Lung (tissue), 12 donors: ENCODE results near the gene KRT1. TPM values are rescaled to one million over a fixed set of nuclear protein-coding genes. Genes with fewer than 3 reads are reported as not detected.

Source experiments
- ATAC-seq: fragments of 200-7000 bp; cut with Tn5 transposase; one replicate; pipeline ENCODE4 v1.9.1; 2020; ENCODE audit warnings: moderate number of reproducible peaks; ENCODE audit not compliant: insufficient read depth, low FRiP score
- DNase-seq, 3 donors: peaks; one replicate each; pipeline ENCODE4 v3.0.0-alpha.2; 2013 to 2017
- H3K27ac ChIP-seq, 2 donors: one replicate each; pipeline ENCODE4 v1.5.1; 2013; ENCODE audit warnings: mild to moderate bottlenecking in 2 of 2, moderate library complexity in 2 of 2, control low read depth in 1 of 2, inconsistent platforms in 1 of 2, low read depth in 1 of 2, low read length in 1 of 2
- H3K27me3 ChIP-seq, 3 donors: one replicate each; pipeline ENCODE4 v1.5.1; 2013; ENCODE audit warnings: low read length in 2 of 3; ENCODE audit not compliant: control insufficient read depth in 3 of 3, insufficient read depth in 3 of 3
- H3K36me3 ChIP-seq, 4 donors: one replicate each; pipeline ENCODE4 v1.5.1; 2013; ENCODE audit warnings: low read length in 4 of 4, mild to moderate bottlenecking in 1 of 4, moderate library complexity in 1 of 4; ENCODE audit not compliant: control insufficient read depth in 4 of 4, insufficient read depth in 4 of 4
- H3K4me1 ChIP-seq, 5 donors: one replicate each; pipeline ENCODE4 v1.5.1; 2013; ENCODE audit warnings: low read length in 5 of 5, mild to moderate bottlenecking in 2 of 5, moderate library complexity in 1 of 5; ENCODE audit not compliant: control insufficient read depth in 5 of 5, insufficient read depth in 5 of 5
- H3K4me3 ChIP-seq: one replicate; pipeline ENCODE4 v1.5.1; 2013; ENCODE audit warnings: mild to moderate bottlenecking, control low read depth, moderate library complexity
- H3K9ac ChIP-seq, 2 donors: one replicate each; pipeline ENCODE4 v1.5.1; 2013; ENCODE audit warnings: low read length in 2 of 2, control low read depth in 1 of 2; ENCODE audit not compliant: insufficient read depth in 1 of 2
- H3K9me3 ChIP-seq, 4 donors: one replicate each; pipeline ENCODE4 v1.5.1; 2013; ENCODE audit warnings: low read length in 3 of 4, mild to moderate bottlenecking in 1 of 4, moderate library complexity in 1 of 4; ENCODE audit not compliant: control insufficient read depth in 4 of 4, insufficient read depth in 3 of 4
- WGBS, 2 donors: extraction: QIAGEN DNeasy Blood & Tissue Kit; methylation state at CpG; one replicate each; pipeline ENCODE4 v1.1.7; 2013; 5-methylcytosine and 5-hydroxymethylcytosine counted together
- polyA plus RNA-seq, 2 donors: library from polyadenylated mRNA; stranded (reverse); fragments of 200-250 nt; gene quantifications; one replicate each; pipeline ENCODE4 v1.2.1, GENCODE V29; 2013
- total RNA-seq, 2 donors: library from RNA; depleted of rRNA in 1 of 2; stranded (reverse); fragments of >200 nt in 1 of 2; gene quantifications; one replicate each; pipeline ENCODE4 v1.2.1, GENCODE V29; 2014 to 2021
- TF ChIP-seq, protein P1 (sequence below): IDR thresholded peaks from 2 replicates; pipeline ENCODE4 v1.5.1; 2012; ENCODE audit warnings: mild to moderate bottlenecking; ENCODE audit errors: control extremely low read depth, extremely low read depth
- donor health status: control.
- donor health status: control.
- donor health status: Bipolar disorder and iron deficiency.
- donor health status: healthy.
- donor health status: DM: yes; HTN: yes; CAD: no.

Gene KRT1
- total and polyA plus RNA-seq, 4 donors: 0.09 to 0.82 TPM; not detected in 2

DNA sequence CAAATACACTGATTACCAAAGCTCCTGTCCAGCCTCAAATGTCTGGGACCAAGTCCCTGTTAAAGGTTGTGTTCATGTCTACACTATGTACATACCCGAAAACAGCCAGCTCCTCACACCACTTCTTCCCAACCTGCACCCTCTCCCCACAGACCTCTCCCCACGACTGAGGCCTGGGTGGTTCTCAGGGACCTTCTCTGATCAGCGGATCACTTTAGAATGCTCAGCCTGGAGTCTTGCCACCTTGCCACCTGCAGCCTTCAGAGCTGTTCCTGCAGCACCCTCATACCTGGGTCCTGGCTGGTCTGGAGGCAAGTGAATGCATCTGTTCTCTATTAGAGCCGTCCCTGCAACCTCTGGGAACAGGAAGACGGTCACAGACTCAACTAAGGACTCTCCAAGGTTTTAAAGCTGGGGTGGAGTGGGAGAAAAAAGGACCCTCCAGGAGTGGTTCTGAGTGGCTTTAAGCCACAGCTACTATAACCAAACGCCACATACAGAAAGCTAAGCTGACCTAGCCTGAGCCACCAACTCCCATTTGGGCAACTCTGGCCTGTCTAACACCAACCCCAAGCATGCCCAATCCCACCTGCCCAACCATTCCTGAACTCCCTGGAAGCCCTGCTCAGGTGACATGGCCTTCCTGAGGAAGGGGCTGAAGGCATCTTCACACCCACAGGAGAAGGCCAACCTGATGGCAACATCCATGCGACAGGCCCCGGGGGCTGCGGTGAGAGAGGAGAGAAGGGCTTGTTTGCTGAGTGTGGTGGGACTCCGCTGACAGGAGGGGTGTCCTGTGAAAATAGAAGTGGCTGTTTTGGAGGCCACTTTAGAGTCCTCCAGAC is 36.8 kb downstream of the KRT1 start:
- DNase-seq (no peak), ATAC-seq (no peak)
- Histone ChIP-seq H3K4me3 (no peak overlapping the region), H3K27me3 (peaks cover 0 to 11% (median 2%) of the 10 kb centered on the region in 3 donors), H3K4me1 (no peaks in the 10 kb centered on the region), H3K27ac (no peak overlapping the region), H3K36me3 (no peaks in the 10 kb centered on the region), H3K9me3 (no peaks in the 10 kb centered on the region), H3K9ac (no peak overlapping the region)
- 79 to 92% methylated on average over 10 of the region's 10 CpGs for WGBS, 2 donors
- TF ChIP-seq, protein P1, sequence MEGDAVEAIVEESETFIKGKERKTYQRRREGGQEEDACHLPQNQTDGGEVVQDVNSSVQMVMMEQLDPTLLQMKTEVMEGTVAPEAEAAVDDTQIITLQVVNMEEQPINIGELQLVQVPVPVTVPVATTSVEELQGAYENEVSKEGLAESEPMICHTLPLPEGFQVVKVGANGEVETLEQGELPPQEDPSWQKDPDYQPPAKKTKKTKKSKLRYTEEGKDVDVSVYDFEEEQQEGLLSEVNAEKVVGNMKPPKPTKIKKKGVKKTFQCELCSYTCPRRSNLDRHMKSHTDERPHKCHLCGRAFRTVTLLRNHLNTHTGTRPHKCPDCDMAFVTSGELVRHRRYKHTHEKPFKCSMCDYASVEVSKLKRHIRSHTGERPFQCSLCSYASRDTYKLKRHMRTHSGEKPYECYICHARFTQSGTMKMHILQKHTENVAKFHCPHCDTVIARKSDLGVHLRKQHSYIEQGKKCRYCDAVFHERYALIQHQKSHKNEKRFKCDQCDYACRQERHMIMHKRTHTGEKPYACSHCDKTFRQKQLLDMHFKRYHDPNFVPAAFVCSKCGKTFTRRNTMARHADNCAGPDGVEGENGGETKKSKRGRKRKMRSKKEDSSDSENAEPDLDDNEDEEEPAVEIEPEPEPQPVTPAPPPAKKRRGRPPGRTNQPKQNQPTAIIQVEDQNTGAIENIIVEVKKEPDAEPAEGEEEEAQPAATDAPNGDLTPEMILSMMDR: no peak

DNA sequence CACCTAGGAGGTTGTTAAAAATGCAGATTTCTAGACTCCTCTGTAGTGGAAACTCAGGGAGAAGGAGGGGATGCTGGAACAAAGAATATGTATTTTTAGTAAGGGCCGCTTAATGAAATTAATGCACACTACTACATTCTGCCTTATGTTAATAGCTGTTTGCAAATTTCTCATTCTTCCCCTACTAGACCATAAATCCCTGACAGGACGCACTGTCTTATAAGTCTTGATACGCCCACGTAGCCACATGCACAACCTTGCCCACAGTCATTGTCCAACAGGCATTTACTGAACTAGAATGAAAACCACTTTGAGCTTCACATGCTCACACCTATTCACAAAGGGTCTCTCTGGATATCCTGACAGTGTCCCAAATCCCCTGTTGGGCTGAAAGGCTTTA is 38.7 kb downstream of the KRT1 start:
- Histone ChIP-seq H3K9me3 (no peaks in the 10 kb centered on the region), H3K4me1 (no peaks in the 10 kb centered on the region), H3K27ac (no peak overlapping the region), H3K4me3 (no peak overlapping the region), H3K9ac (no peak overlapping the region), H3K36me3 (no peaks in the 10 kb centered on the region), H3K27me3 (peaks cover 0 to 11% (median 2%) of the 10 kb centered on the region in 3 donors)
- TF ChIP-seq, protein P1: no peak
- ATAC-seq (no peak), DNase-seq (no peak)
- WGBS, 2 donors: 69 to 79% methylated on average over 4 of the region's 4 CpGs

DNA sequence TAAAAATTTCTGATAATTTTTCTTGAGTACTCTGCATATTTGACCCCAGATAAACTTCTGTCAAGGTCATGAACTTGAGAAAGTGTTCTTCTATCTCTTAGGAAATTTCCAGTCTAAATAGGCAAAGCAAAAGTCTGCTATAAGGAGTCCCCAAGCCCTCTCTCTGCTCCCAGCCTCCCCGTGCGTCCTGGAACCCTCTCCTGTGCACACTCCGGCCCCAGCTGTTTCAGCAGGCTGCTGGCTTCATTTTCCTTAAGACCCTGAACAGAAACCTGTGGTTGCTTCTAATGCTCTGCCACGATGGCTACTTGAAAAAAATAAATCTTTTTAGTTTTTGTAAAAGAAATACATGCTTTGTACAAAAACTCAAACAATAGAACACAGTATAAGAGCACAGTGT is 42.9 kb downstream of the KRT1 start:
- 70 to 85% methylated on average over 4 of the region's 4 CpGs for WGBS, 2 donors
- no peak overlapping the region for H3K9ac ChIP-seq
- H3K36me3 ChIP-seq: no peaks in the 10 kb centered on the region
- no peak for ATAC-seq
- H3K4me1 ChIP-seq: no peaks in the 10 kb centered on the region
- peaks cover 0 to 11% (median 5%) of the 10 kb centered on the region in 3 donors for H3K27me3 ChIP-seq
- H3K9me3 ChIP-seq: no peaks in the 10 kb centered on the region
- H3K4me3 ChIP-seq: no peak overlapping the region
- DNase-seq: no peak
- TF ChIP-seq, protein P1: no peak
- no peak overlapping the region for H3K27ac ChIP-seq
